HCT116 (cell line): Measurements from ENCODE around the gene LDLRAD4.

Source experiments
- ATF3 ChIP-seq: IDR thresholded peaks from 2 replicates; pipeline ENCODE4 v1.6.1; 2012
- CBX3 ChIP-seq: IDR thresholded peaks from 2 replicates; pipeline ENCODE4 v1.6.1; 2012; ENCODE audit warnings: low read depth
- CTCF ChIP-seq, 3 experiments: fragments of 200-600 bp in 1 of 3; sonication (generic) in 1 of 3; IDR thresholded peaks in 2 of 3; conservative IDR thresholded peaks in 1 of 3; 2 replicates each; pipeline ENCODE4 v1.5.1; 2012 to 2017; ENCODE audit warnings: low read depth in 2 of 3, low read length in 2 of 3, antibody characterized with exemption in 1 of 3, borderline replicate concordance in 1 of 3, control low read depth in 1 of 3, mild to moderate bottlenecking in 1 of 3, mixed read lengths in 1 of 3, mixed run types in 1 of 3, moderate library complexity in 1 of 3; ENCODE audit not compliant: insufficient read depth in 1 of 3
- EGR1 ChIP-seq: IDR thresholded peaks from 2 replicates; pipeline ENCODE4 v1.6.1; 2012; ENCODE audit warnings: low read depth
- EZH2 ChIP-seq: fragments of 200-600 bp; sonication (generic); IDR thresholded peaks from 2 replicates; pipeline ENCODE4 v1.6.1; 2017; ENCODE audit warnings: antibody characterized with exemption, mixed run types
- EZH2phosphoT487 ChIP-seq: fragments of 200-600 bp; IDR thresholded peaks from 2 replicates; pipeline ENCODE4 v1.6.1; 2018; ENCODE audit warnings: antibody characterized with exemption, borderline replicate concordance
- POLR2A ChIP-seq: IDR thresholded peaks from 2 replicates; pipeline ENCODE4 v1.7.0; 2011; ENCODE audit warnings: borderline replicate concordance; ENCODE audit not compliant: insufficient read depth, insufficient read length; ENCODE audit errors: extremely low read depth
- POLR2AphosphoS5 ChIP-seq: IDR thresholded peaks from 2 replicates; pipeline ENCODE4 v1.6.1; 2011; ENCODE audit warnings: mild to moderate bottlenecking, low read depth, low read length, moderate library complexity
- SP1 ChIP-seq: IDR thresholded peaks from 2 replicates; pipeline ENCODE4 v1.6.1; 2012; ENCODE audit warnings: low read depth
- TCF7L2 ChIP-seq: IDR thresholded peaks from 2 replicates; pipeline ENCODE4 v1.7.0; 2011; ENCODE audit warnings: borderline replicate concordance, inconsistent platforms; ENCODE audit not compliant: insufficient read depth, insufficient read length; ENCODE audit errors: extremely low read depth
- YY1 ChIP-seq: IDR thresholded peaks from 2 replicates; pipeline ENCODE4 v1.6.1; 2011; ENCODE audit warnings: low read length, low read depth, moderate library complexity, mild to moderate bottlenecking; ENCODE audit not compliant: insufficient replicate concordance; ENCODE audit errors: extremely low read depth

- no peak for TF ChIP-seq EZH2
- no peak for TF ChIP-seq TCF7L2
- TF ChIP-seq ATF3, result no peak
- TF ChIP-seq POLR2AphosphoS5, result no peak
- no peak for TF ChIP-seq YY1
- no peak for TF ChIP-seq POLR2A
- no peak for TF ChIP-seq EZH2phosphoT487
- TF ChIP-seq SP1, result no peak
- TF ChIP-seq EGR1, result no peak
- TF ChIP-seq CBX3, result no peak
- no peak for TF ChIP-seq CTCF (IDR thresholded peaks at IDR 0.05 in 2 of 3, conservative IDR thresholded peaks at IDR 0.05 in 1 of 3; ENCODE audit: borderline replicate concordance in 1 of 3, insufficient read depth in 1 of 3, low read depth in 2 of 3, low read length in 2 of 3)
These were observed 153.3 kb downstream of the LDLRAD4 start for GRCh38 chr18:13371689-13372418.
